H1 (cell line): ENCODE data around the gene NR0B2.

ENCODE experiments used
- GTF2F1 ChIP-seq: IDR thresholded peaks from 2 replicates; pipeline ENCODE4 v1.6.1; 2012; ENCODE audit warnings: low read depth, low read length, improper control_type of control experiment, borderline replicate concordance
- KDM5A ChIP-seq: fragments of 200-600 bp; IDR thresholded peaks from 2 replicates; pipeline ENCODE4 v1.7.1; 2012; ENCODE audit warnings: mild to moderate bottlenecking, low read length, inconsistent platforms, mixed read lengths
- POLR2A ChIP-seq, 2 experiments: IDR thresholded peaks; 1 replicate in 1 of 2; 2 replicates in 1 of 2; pipeline ENCODE4 v1.6.1; 2011; ENCODE audit warnings: low read depth in 2 of 2, low read length in 2 of 2, mild to moderate bottlenecking in 2 of 2; ENCODE audit errors: control extremely low read depth in 1 of 2
- POLR2AphosphoS5 ChIP-seq: IDR thresholded peaks from 2 replicates; pipeline ENCODE4 v1.6.1; 2011; ENCODE audit warnings: low read depth, low read length
- RNF2 ChIP-seq: fragments of 200-900, 300-1000 bp; sonication (generic); IDR thresholded peaks from 2 replicates; pipeline ENCODE4 v1.7.1; 2016; ENCODE audit warnings: borderline replicate concordance, low read depth, mild to moderate bottlenecking, antibody characterized with exemption, low read length; ENCODE audit not compliant: poor library complexity, severe bottlenecking; ENCODE audit errors: missing control alignments
- TAF1 ChIP-seq: IDR thresholded peaks from 2 replicates; pipeline ENCODE4 v1.6.1; 2011; ENCODE audit warnings: mild to moderate bottlenecking, low read depth, low read length
- TF ChIP-seq, protein P1 (sequence below), 3 experiments: IDR thresholded peaks; 1 replicate in 2 of 3; 2 replicates in 1 of 3; pipeline versions ENCODE4 v1.5.1 to v1.6.1; 2011; ENCODE audit warnings: low read length in 3 of 3, mild to moderate bottlenecking in 3 of 3, inconsistent platforms in 2 of 3, low read depth in 1 of 3, moderate library complexity in 1 of 3; ENCODE audit not compliant: insufficient read depth in 1 of 3; ENCODE audit errors: control extremely low read depth in 1 of 3
- TF ChIP-seq, protein P2 (sequence below): IDR thresholded peaks from 2 replicates; pipeline ENCODE4 v1.6.1; 2012; ENCODE audit warnings: inconsistent platforms

DNA sequence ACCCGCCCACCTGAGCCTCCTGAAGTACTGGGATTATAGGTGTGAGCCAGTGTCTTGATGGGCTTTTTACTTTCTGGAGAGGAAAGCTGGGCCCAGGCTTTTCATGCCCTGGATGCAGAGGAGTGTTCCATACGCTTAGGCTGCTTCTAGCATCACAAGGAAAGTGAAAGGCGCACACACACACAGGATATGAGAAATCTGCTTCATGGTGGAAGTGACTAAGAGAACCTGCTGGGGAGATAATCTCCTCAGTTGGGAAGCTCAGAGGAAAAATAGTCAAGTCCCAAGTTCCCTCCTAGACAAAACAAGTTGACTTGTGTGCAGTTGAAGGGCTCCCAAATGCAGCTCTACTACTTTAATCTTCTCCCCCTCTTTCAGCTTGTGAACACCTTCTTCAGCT lies 9.9 kb upstream of the NR0B2 start:
- TF ChIP-seq POLR2A (IDR thresholded peaks at IDR 0.05; ENCODE audit: control extremely low read depth in 1 of 2, low read depth in 2 of 2, low read length in 2 of 2) (no peak), KDM5A (no peak), GTF2F1 (no peak), TAF1 (no peak), POLR2AphosphoS5 (no peak), RNF2 (no peak)
- TF ChIP-seq, protein P1, sequence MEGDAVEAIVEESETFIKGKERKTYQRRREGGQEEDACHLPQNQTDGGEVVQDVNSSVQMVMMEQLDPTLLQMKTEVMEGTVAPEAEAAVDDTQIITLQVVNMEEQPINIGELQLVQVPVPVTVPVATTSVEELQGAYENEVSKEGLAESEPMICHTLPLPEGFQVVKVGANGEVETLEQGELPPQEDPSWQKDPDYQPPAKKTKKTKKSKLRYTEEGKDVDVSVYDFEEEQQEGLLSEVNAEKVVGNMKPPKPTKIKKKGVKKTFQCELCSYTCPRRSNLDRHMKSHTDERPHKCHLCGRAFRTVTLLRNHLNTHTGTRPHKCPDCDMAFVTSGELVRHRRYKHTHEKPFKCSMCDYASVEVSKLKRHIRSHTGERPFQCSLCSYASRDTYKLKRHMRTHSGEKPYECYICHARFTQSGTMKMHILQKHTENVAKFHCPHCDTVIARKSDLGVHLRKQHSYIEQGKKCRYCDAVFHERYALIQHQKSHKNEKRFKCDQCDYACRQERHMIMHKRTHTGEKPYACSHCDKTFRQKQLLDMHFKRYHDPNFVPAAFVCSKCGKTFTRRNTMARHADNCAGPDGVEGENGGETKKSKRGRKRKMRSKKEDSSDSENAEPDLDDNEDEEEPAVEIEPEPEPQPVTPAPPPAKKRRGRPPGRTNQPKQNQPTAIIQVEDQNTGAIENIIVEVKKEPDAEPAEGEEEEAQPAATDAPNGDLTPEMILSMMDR (IDR thresholded peaks at IDR 0.05; ENCODE audit: control extremely low read depth in 1 of 3, insufficient read depth in 1 of 3, low read depth in 1 of 3, low read length in 3 of 3) = no peak
- TF ChIP-seq, protein P2, sequence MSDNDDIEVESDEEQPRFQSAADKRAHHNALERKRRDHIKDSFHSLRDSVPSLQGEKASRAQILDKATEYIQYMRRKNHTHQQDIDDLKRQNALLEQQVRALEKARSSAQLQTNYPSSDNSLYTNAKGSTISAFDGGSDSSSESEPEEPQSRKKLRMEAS = no peak
